HepG2 (cell line): ENCODE data around the gene TGM1. TPM values are rescaled to one million over a fixed set of nuclear protein-coding genes. Genes with fewer than 3 reads are reported as not detected.

Experiments
- CERS6 ChIP-seq: sonication (generic); formaldehyde crosslinking; IDR thresholded peaks from 2 replicates; pipeline ENCODE4 v1.5.0; 2020; ENCODE audit warnings: missing genetic modification reagents
- FOSL1 ChIP-seq: sonication (generic); formaldehyde crosslinking; IDR thresholded peaks from 2 replicates; pipeline ENCODE4 v1.9.0; 2021; ENCODE audit warnings: missing genetic modification reagents, borderline replicate concordance
- FOXA1 ChIP-seq, 2 experiments: fragments of 450-650 bp in 1 of 2; sonication (generic) in 1 of 2; formaldehyde crosslinking in 1 of 2; IDR thresholded peaks; 2 replicates each; pipeline versions ENCODE4 v1.4.0 to v1.6.1; 2016 to 2020; ENCODE audit warnings: missing genetic modification reagents in 1 of 2
- GATA4 ChIP-seq: sonication (generic); IDR thresholded peaks from 2 replicates; pipeline ENCODE4 v1.6.1; 2016; ENCODE audit warnings: antibody characterized with exemption, low read depth, borderline replicate concordance
- IRX3 ChIP-seq: sonication (generic); formaldehyde crosslinking; IDR thresholded peaks from 2 replicates; pipeline ENCODE4 v1.8.1; 2023; ENCODE audit warnings: mild to moderate bottlenecking, low read depth, missing genetic modification reagents, borderline replicate concordance
- KMT2B ChIP-seq: IDR thresholded peaks from 2 replicates; pipeline ENCODE4 v1.6.1; 2016; ENCODE audit warnings: missing genetic modification reagents, missing compliant biosample characterization
- MTA1 ChIP-seq: sonication (generic); formaldehyde crosslinking; IDR thresholded peaks from 2 replicates; pipeline ENCODE4 v1.4.0; 2020; ENCODE audit warnings: missing genetic modification reagents, mild to moderate bottlenecking, borderline replicate concordance
- MZF1 ChIP-seq: sonication (generic); formaldehyde crosslinking; IDR thresholded peaks from 2 replicates; pipeline ENCODE4 v1.8.1; 2023; ENCODE audit warnings: mild to moderate bottlenecking, missing genetic modification reagents, borderline replicate concordance
- NFYC ChIP-seq: IDR thresholded peaks from 2 replicates; pipeline ENCODE4 v1.6.1; 2016; ENCODE audit warnings: missing genetic modification reagents, missing compliant biosample characterization
- PCBP2 ChIP-seq: fragments of 200-400 bp; formaldehyde crosslinking; optimal IDR thresholded peaks from 2 replicates; pipeline ENCODE3; 2018; ENCODE audit warnings: low read length, low read depth; ENCODE audit not compliant: poor library complexity, severe bottlenecking
- SAFB2 ChIP-seq: sonication (generic); formaldehyde crosslinking; IDR thresholded peaks from 2 replicates; pipeline ENCODE4 v1.5.1; 2020; ENCODE audit warnings: missing genetic modification reagents, low read depth, mild to moderate bottlenecking, borderline replicate concordance
- SNAPC5 ChIP-seq: sonication (generic); formaldehyde crosslinking; IDR thresholded peaks from 2 replicates; pipeline ENCODE4 v1.8.1; 2023; ENCODE audit warnings: mild to moderate bottlenecking, missing genetic modification reagents, borderline replicate concordance
- SP1 ChIP-seq, 2 experiments: fragments of 450-650 bp in 1 of 2; sonication (generic) in 1 of 2; formaldehyde crosslinking in 1 of 2; IDR thresholded peaks; 2 replicates each; pipeline versions ENCODE4 v1.4.0 to v1.6.1; 2016 to 2020; ENCODE audit warnings: missing genetic modification reagents in 1 of 2
- TRIM24 ChIP-seq: sonication (generic); formaldehyde crosslinking; IDR thresholded peaks from 2 replicates; pipeline ENCODE4 v1.8.0; 2022; ENCODE audit warnings: mild to moderate bottlenecking, missing genetic modification reagents
- XRCC5 ChIP-seq: fragments of 200-400 bp; formaldehyde crosslinking; optimal IDR thresholded peaks from 2 replicates; pipeline ENCODE3; 2017; ENCODE audit warnings: mild to moderate bottlenecking, low read length
- ZBED4 ChIP-seq: sonication (generic); formaldehyde crosslinking; IDR thresholded peaks from 2 replicates; pipeline ENCODE4 v1.4.0; 2020; ENCODE audit warnings: missing genetic modification reagents, borderline replicate concordance
- ZEB1 ChIP-seq: IDR thresholded peaks from 2 replicates; pipeline ENCODE4 v1.6.1; 2012; ENCODE audit warnings: mild to moderate bottlenecking, low read depth, inconsistent platforms; ENCODE audit not compliant: insufficient replicate concordance
- ZNF180 ChIP-seq: sonication (generic); formaldehyde crosslinking; IDR thresholded peaks from 2 replicates; pipeline ENCODE4 v1.4.0; 2020; ENCODE audit warnings: low read depth, missing genetic modification reagents, borderline replicate concordance
- ZNF253 ChIP-seq: sonication (generic); formaldehyde crosslinking; IDR thresholded peaks from 2 replicates; pipeline ENCODE4 v1.8.0; 2022; ENCODE audit warnings: mild to moderate bottlenecking, missing genetic modification reagents, borderline replicate concordance
- ZNF256 ChIP-seq: sonication (generic); formaldehyde crosslinking; conservative IDR thresholded peaks from 2 replicates; pipeline ENCODE4 v1.4.0; 2020; ENCODE audit warnings: missing genetic modification reagents
- ZNF513 ChIP-seq: sonication (generic); formaldehyde crosslinking; conservative IDR thresholded peaks from 2 replicates; pipeline ENCODE4 v1.5.0; 2020; ENCODE audit warnings: missing genetic modification reagents
- ZNF530 ChIP-seq: sonication (generic); formaldehyde crosslinking; IDR thresholded peaks from 2 replicates; pipeline ENCODE4 v1.5.0; 2020; ENCODE audit warnings: low read depth, mild to moderate bottlenecking, missing genetic modification reagents
- ZNF558 ChIP-seq: sonication (generic); formaldehyde crosslinking; IDR thresholded peaks from 2 replicates; pipeline ENCODE4 v1.9.0; 2022; ENCODE audit warnings: mild to moderate bottlenecking, missing genetic modification reagents, borderline replicate concordance
- polyA plus RNA-seq, 8 experiments: library from polyadenylated mRNA; depleted of rRNA in 3 of 8; stranded (reverse) in 7 of 8; unstranded in 1 of 8; fragments of >200 nt; fragmentation: Illumina TruSeq in 4 of 8; extraction: Trizol in 4 of 8; gene quantifications; 2 replicates each; pipeline versions ENCODE4 v1.2.1 to v1.2.3, GENCODE V29; 2011 to 2016; ENCODE audit warnings: low read depth in 4 of 8, missing spikeins in 1 of 8, mixed read lengths in 1 of 8; ENCODE audit not compliant: insufficient read depth in 1 of 8
- total RNA-seq, 5 experiments: library from RNA; depleted of rRNA; stranded (reverse); fragments of >200 nt; fragmentation: Illumina TruSeq; extraction: Trizol; gene quantifications; 2 replicates each; pipeline ENCODE4 v1.2.3, GENCODE V29; 2016; ENCODE audit warnings: low read depth in 1 of 5

TGM1 gene
- total and polyA plus RNA-seq, 2 of the 13 experiments (the other 11 are each of a cell fraction or from before 2014, with no cell fraction given) = 3.2 to 10.6 TPM

- TF ChIP-seq FOXA1 (IDR thresholded peaks at IDR 0.05) (no peak), FOXA1 (CRISPR knock-in tag; IDR thresholded peaks at IDR 0.05) (peak; percentile 50), IRX3 (CRISPR knock-in tag) (no peak), CERS6 (CRISPR knock-in tag) (no peak), NFYC (CRISPR knock-in tag) (peak; percentile 11; the same call in 1 of the 2 replicates), ZEB1 (no peak), ZNF513 (no peak), ZBED4 (peak; percentile 95; the same call in 1 of the 2 replicates), PCBP2 (peak; percentile 69), ZNF530 (CRISPR knock-in tag) (no peak), FOSL1 (peak; percentile 96), ZNF253 (no peak), GATA4 (peak; percentile 80; the same call in 1 of the 2 replicates), ZNF256 (no peak), MZF1 (no peak), ZNF180 (CRISPR knock-in tag) (no peak), XRCC5 (peak; percentile 99), SAFB2 (CRISPR knock-in tag) (no peak; the same call in 1 of the 2 replicates), SNAPC5 (CRISPR knock-in tag) (0 out of 2 replicates have a peak, but pooled peaks have one; percentile 57), TRIM24 (CRISPR knock-in tag) (no peak), ZNF558 (CRISPR knock-in tag) (no peak), MTA1 (CRISPR knock-in tag) (peak; percentile 97), KMT2B (CRISPR knock-in tag) (peak; percentile 79), SP1 (IDR thresholded peaks at IDR 0.05) (no peak), SP1 (CRISPR knock-in tag; IDR thresholded peaks at IDR 0.05) (peak; percentile 85)
Measured at GRCh38 chr14:24307575-24308341, 44.8 kb upstream of the TGM1 start, which contains the start of gene CIDEB (continued).
